GM21390 (cell line): Measurements from ENCODE around the gene FOXL3.
"Not testable (repeated sequence)": the region's sequence is repeated elsewhere in the genome, so short reads cannot be mapped to it uniquely, and the experiment has no call there.

Experiments used
- ATAC-seq: cut with Tn5 transposase; IDR thresholded peaks from one replicate; pipeline ENCODE4 v1.9.1; 2021; ENCODE audit not compliant: unreplicated experiment

FOXL3 gene

GRCh38 chr7:254337-255037 is 35.5 kb upstream of the FOXL3 start:
- ATAC-seq: no peak

GRCh38 chr7:255038-255435 is 34.9 kb upstream of the FOXL3 start:
- no peak for ATAC-seq

- ATAC-seq: no peak
Observed at GRCh38 chr7:255721-256361, 34.1 kb upstream of the FOXL3 start.

GRCh38 chr7:256461-256940 is 33.5 kb upstream of the FOXL3 start:
- no peak for ATAC-seq

- ATAC-seq: no peak
Observed at GRCh38 chr7:256981-257646, 32.9 kb upstream of the FOXL3 start.

GRCh38 chr7:257647-257992 is 32.4 kb upstream of the FOXL3 start:
- ATAC-seq: no peak

- ATAC-seq: no peak
Observed at GRCh38 chr7:258476-259190, 31.3 kb upstream of the FOXL3 start.

- no peak for ATAC-seq
Observed at GRCh38 chr7:259191-259505, 30.8 kb upstream of the FOXL3 start.

GRCh38 chr7:259751-260405 is 30.1 kb upstream of the FOXL3 start:
- ATAC-seq: no peak

GRCh38 chr7:260441-261281 is 29.3 kb upstream of the FOXL3 start:
- ATAC-seq: no peak

GRCh38 chr7:261341-262250 is 28.4 kb upstream of the FOXL3 start:
- no peak for ATAC-seq

GRCh38 chr7:262251-262572 is 27.8 kb upstream of the FOXL3 start:
- ATAC-seq: no peak

GRCh38 chr7:262631-263311 is 27.2 kb upstream of the FOXL3 start:
- ATAC-seq: not testable (repeated sequence)

GRCh38 chr7:263483-264351 is 26.3 kb upstream of the FOXL3 start:
- not testable (repeated sequence) for ATAC-seq

GRCh38 chr7:264541-265191 is 25.3 kb upstream of the FOXL3 start:
- no peak for ATAC-seq

GRCh38 chr7:265192-265997 is 24.6 kb upstream of the FOXL3 start:
- ATAC-seq: no peak
